Measurements from ENCODE around the gene TM9SF1. TPM values are rescaled to one million over a fixed set of nuclear protein-coding genes. Genes with fewer than 3 reads are reported as not detected.

Gene TM9SF1
- total RNA-seq, 6 experiments from 2014 or later = 68.1 to 80.4 (median 71.0) TPM

DNA sequence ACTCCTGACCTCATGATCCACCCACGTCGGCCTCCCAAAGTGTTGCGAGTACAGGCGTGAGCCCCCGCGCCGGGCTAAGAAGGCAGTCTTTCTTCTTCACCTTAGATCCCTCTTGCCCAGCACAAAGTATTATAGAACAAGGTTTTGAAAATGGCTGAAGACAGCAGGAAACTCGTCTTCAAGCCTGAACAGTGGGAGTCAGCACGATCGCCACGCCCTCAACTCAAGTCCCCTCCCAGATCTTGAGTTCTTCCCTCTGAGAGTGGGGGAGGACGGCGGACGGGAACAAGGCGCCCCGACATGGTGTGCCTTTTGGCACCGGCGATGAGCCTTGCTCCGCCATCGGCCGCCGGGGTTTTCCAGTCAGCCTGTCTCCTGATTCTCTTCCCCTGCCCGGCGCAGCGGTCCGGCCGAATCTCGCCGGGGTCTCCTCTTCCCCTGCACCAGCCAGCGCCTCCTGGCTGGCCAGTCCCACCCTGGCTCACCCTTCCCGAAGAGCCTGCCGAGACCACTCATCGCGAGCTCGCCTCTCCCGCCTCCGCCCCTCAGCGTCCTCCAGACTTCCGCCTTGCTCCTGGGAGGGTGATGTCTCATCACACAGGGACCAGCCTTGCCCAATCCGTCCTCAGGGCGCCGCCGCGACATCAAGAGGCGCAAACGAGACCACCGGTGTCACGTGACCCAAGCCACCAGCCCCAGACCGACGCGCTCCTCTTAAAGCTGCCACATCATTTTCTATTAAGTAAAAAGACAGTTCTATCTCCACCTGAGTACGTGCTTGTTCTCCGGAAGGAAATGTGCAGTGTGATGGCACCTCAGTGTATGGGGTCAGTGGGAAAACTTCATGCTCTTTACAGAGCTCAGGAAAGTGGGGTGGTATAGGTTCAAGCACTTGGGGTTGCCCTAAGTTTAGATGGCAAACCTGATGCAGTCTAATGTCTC is 18.0 kb upstream of the TM9SF1 start, which contains the start of gene CHMP4A:
CHMP4A (minus strand) TSS at position 565 of the 942 bp plus-strand sequence; CDS start at position 516, 49 bp downstream.
- Mint-ChIP-seq H3K27me3 (ENCODE audit: insufficient read depth) (peaks cover 2% of the 10 kb centered on the region), H3K36me3 (ENCODE audit: low read depth) (peaks cover 24% of the 10 kb centered on the region), H3K27ac (peak within 1 kb of the TSS; percentile 100), H3K4me1 (ENCODE audit: low read depth) (peaks cover 40% of the 10 kb centered on the region), H3K9me3 (no peaks in the 10 kb centered on the region), H3K4me3 (peak within 1 kb of the TSS; percentile 97)
- peak; percentile 98 for DNase-seq
- TF ChIP-seq, protein P1, sequence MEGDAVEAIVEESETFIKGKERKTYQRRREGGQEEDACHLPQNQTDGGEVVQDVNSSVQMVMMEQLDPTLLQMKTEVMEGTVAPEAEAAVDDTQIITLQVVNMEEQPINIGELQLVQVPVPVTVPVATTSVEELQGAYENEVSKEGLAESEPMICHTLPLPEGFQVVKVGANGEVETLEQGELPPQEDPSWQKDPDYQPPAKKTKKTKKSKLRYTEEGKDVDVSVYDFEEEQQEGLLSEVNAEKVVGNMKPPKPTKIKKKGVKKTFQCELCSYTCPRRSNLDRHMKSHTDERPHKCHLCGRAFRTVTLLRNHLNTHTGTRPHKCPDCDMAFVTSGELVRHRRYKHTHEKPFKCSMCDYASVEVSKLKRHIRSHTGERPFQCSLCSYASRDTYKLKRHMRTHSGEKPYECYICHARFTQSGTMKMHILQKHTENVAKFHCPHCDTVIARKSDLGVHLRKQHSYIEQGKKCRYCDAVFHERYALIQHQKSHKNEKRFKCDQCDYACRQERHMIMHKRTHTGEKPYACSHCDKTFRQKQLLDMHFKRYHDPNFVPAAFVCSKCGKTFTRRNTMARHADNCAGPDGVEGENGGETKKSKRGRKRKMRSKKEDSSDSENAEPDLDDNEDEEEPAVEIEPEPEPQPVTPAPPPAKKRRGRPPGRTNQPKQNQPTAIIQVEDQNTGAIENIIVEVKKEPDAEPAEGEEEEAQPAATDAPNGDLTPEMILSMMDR (IDR thresholded peaks at IDR 0.05) = peak; percentile 49; the same call in 1 of the 2 replicates

DNA sequence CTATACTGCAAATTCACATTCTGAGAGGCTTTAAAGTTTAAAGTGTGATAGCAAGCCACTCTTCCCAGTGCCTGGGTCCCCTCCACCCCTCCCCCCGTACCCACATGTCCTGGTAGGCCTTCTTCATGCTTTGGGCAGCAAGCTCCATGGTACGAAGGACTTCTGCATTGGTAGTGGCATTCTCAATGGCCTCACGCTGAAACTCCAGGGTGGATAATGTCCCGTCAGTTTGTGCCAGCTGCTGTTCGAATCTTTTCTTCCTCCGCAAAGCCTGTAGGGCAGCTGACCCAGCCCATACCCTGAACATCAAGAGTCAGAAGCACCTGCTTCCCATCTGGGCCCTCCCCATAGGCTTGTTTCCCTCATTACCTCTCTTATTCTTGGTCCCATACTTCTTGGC is 16.1 kb upstream of the TM9SF1 start:
- TF ChIP-seq, protein P1 (IDR thresholded peaks at IDR 0.05) = no peak
- peaks cover 38% of the 10 kb centered on the region for H3K36me3 Mint-ChIP-seq (ENCODE audit: low read depth)
- peaks cover 2% of the 10 kb centered on the region for H3K27me3 Mint-ChIP-seq (ENCODE audit: insufficient read depth)
- peak overlapping the region; percentile 97 for H3K4me3 Mint-ChIP-seq
- H3K4me1 Mint-ChIP-seq (ENCODE audit: low read depth) = peaks cover 33% of the 10 kb centered on the region
- no peak for DNase-seq
- H3K9me3 Mint-ChIP-seq = no peaks in the 10 kb centered on the region
- no peak overlapping the region for H3K27ac Mint-ChIP-seq

DNA sequence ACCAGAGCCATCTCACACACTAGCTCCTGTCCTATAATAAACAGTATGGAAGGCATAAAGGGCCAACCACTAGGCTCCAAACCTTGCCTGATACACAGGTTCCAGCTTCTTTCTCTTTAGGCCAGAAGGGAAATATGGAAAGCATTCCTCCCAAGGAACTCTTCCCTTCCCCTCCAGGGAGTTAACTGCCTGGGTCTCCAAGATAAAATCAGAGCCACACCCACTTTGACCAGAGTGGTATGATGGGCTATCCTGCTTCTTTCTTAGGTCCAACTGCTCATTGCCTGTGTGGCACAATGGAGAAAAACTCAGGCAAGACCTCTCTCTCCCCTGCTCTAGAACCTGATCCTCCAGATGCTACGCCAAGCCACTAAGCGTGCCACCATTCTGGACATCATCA is 12.4 kb upstream of the TM9SF1 start:
- peaks cover 9% of the 10 kb centered on the region for H3K4me1 Mint-ChIP-seq (ENCODE audit: low read depth)
- no peak overlapping the region for H3K27ac Mint-ChIP-seq
- H3K36me3 Mint-ChIP-seq (ENCODE audit: low read depth) = peaks cover 53% of the 10 kb centered on the region
- peaks cover 2% of the 10 kb centered on the region for H3K27me3 Mint-ChIP-seq (ENCODE audit: insufficient read depth)
- no peak overlapping the region for H3K4me3 Mint-ChIP-seq
- TF ChIP-seq, protein P1 (IDR thresholded peaks at IDR 0.05) = no peak
- H3K9me3 Mint-ChIP-seq = peaks cover 5% of the 10 kb centered on the region; the same call in 1 of the 2 replicates
- DNase-seq = no peak

DNA sequence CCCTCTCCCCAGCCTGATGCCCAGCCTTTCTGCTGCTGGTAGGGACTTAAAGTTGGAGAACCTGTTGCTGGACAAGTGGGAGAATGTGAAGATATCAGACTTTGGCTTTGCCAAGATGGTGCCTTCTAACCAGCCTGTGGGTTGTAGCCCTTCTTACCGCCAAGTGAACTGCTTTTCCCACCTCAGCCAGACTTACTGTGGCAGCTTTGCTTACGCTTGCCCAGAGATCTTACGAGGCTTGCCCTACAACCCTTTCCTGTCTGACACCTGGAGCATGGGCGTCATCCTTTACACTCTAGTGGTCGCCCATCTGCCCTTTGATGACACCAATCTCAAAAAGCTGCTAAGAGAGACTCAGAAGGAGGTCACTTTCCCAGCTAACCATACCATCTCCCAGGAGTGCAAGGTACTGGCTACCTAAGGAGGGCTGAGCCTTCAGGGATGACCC is 11.9 kb upstream of the TM9SF1 start:
- no peaks in the 10 kb centered on the region; the same call in 1 of the 2 replicates for H3K27me3 Mint-ChIP-seq (ENCODE audit: insufficient read depth)
- no peak for DNase-seq
- no peak overlapping the region for H3K4me3 Mint-ChIP-seq
- H3K9me3 Mint-ChIP-seq = peaks cover 5% of the 10 kb centered on the region; the same call in 1 of the 2 replicates
- no peak overlapping the region for H3K27ac Mint-ChIP-seq
- peaks cover 58% of the 10 kb centered on the region for H3K36me3 Mint-ChIP-seq (ENCODE audit: low read depth)
- TF ChIP-seq, protein P1 (IDR thresholded peaks at IDR 0.05) = no peak
- H3K4me1 Mint-ChIP-seq (ENCODE audit: low read depth) = peaks cover 9% of the 10 kb centered on the region

DNA sequence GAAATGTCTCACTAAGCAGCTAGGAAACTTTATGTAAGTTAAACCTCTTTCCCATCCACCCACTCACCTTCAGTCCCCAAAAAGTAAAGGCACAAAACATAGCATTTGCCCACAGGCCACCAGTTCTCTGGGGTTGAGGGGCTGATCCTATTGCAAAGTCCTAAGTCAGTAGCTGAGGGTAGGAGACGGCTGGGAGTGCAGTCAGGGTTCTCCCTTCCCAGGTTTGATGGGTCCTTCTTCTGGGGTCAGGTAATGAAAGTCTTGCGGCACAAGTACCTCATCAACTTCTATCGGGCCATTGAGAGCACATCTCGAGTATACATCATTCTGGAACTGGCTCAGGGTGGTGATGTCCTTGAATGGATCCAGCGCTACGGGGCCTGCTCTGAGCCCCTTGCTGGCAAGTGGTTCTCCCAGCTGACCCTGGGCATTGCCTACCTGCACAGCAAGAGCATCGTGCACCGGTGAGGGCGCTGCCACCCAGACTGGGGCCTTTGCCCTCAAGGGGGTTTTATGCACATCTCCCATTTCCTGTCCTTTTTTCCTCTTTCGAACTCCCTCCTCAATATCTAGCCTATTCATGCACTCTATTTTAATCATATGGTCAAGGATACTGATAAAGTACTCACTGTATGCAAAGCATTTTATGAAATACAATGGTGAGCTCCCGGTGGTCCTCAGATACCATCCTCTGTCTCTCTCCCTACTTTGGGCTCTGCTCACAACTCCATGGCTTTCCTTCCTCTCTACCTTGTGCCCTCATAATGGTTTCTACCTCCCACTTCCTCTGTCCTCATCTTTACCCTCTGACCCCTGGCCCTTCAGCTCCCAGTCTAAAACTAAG is 11.2 kb upstream of the TM9SF1 start:
- H3K4me3 Mint-ChIP-seq = no peak overlapping the region
- peaks cover 7% of the 10 kb centered on the region for H3K9me3 Mint-ChIP-seq
- no peak overlapping the region for H3K27ac Mint-ChIP-seq
- H3K36me3 Mint-ChIP-seq (ENCODE audit: low read depth) = peaks cover 61% of the 10 kb centered on the region
- no peaks in the 10 kb centered on the region; the same call in 1 of the 2 replicates for H3K27me3 Mint-ChIP-seq (ENCODE audit: insufficient read depth)
- TF ChIP-seq, protein P1 (IDR thresholded peaks at IDR 0.05) = no peak
- DNase-seq = no peak
- peaks cover 3% of the 10 kb centered on the region for H3K4me1 Mint-ChIP-seq (ENCODE audit: low read depth)

All from HFFc6 (cell line).